HepG2 (cell line): ENCODE measurements around the gene DST. TPM values are rescaled to one million over a fixed set of nuclear protein-coding genes. Genes with fewer than 3 reads are reported as not detected.

Experiments
- CEBPB ChIP-seq: IDR thresholded peaks from 2 replicates; pipeline ENCODE4 v1.6.1; 2011; ENCODE audit warnings: low read depth, low read length, improper control_type of control experiment, borderline replicate concordance
- CREM ChIP-seq, 2 experiments: sonication (generic) in 1 of 2; formaldehyde crosslinking in 1 of 2; IDR thresholded peaks; 2 replicates each; pipeline versions ENCODE4 v1.4.0 to v1.6.1; 2016 to 2020; ENCODE audit warnings: antibody characterized with exemption in 1 of 2, mild to moderate bottlenecking in 1 of 2, missing genetic modification reagents in 1 of 2
- EHMT2 ChIP-seq: fragments of 200-600 bp; sonication (generic); IDR thresholded peaks from 2 replicates; pipeline ENCODE4 v1.7.0; 2017; ENCODE audit warnings: antibody characterized with exemption, low read depth, low read length, borderline replicate concordance
- EP300 ChIP-seq, 3 experiments: sonication (generic) in 1 of 3; formaldehyde crosslinking in 1 of 3; IDR thresholded peaks; 2 replicates each; pipeline versions ENCODE4 v1.5.1 to v1.6.1; 2011 to 2020; ENCODE audit warnings: low read depth in 2 of 3, low read length in 2 of 3, borderline replicate concordance in 1 of 3, improper control_type of control experiment in 1 of 3, mild to moderate bottlenecking in 1 of 3, missing genetic modification reagents in 1 of 3, moderate library complexity in 1 of 3
- FOXA3 ChIP-seq: IDR thresholded peaks from 2 replicates; pipeline ENCODE4 v1.6.1; 2016; ENCODE audit warnings: missing genetic modification reagents, missing compliant biosample characterization
- HMG20A ChIP-seq: IDR thresholded peaks from 2 replicates; pipeline ENCODE4 v1.6.1; 2016; ENCODE audit warnings: borderline replicate concordance
- HNRNPUL1 ChIP-seq: fragments of 200-400 bp; formaldehyde crosslinking; IDR thresholded peaks from 2 replicates; pipeline ENCODE4 v1.6.1; 2017; ENCODE audit warnings: low read depth, mild to moderate bottlenecking, low read length, moderate library complexity
- MXI1 ChIP-seq: IDR thresholded peaks from 3 replicates; pipeline ENCODE4 v1.6.1; 2012; ENCODE audit warnings: low read depth, low read length, inconsistent platforms, borderline replicate concordance
- NBN ChIP-seq: fragments of 450-650 bp; conservative IDR thresholded peaks from 2 replicates; pipeline ENCODE4 v1.6.1; 2017
- NCOA2 ChIP-seq: sonication (generic); formaldehyde crosslinking; IDR thresholded peaks from 2 replicates; pipeline ENCODE4 v1.8.0; 2022; ENCODE audit warnings: inconsistent platforms
- NCOR1 ChIP-seq: fragments of 200-600 bp; sonication (generic); IDR thresholded peaks from 2 replicates; pipeline ENCODE4 v1.7.0; 2017; ENCODE audit warnings: antibody characterized with exemption, low read length, borderline replicate concordance
- RBFOX2 ChIP-seq: fragments of 200-400 bp; formaldehyde crosslinking; IDR thresholded peaks from 2 replicates; pipeline ENCODE4 v1.6.1; 2017; ENCODE audit warnings: low read depth, mild to moderate bottlenecking, low read length
- SIX4 ChIP-seq: sonication (generic); formaldehyde crosslinking; IDR thresholded peaks from 2 replicates; pipeline ENCODE4 v1.4.0; 2020; ENCODE audit warnings: missing genetic modification reagents
- TBX3 ChIP-seq: fragments of 450-650 bp; IDR thresholded peaks from 2 replicates; pipeline ENCODE4 v1.6.1; 2017; ENCODE audit warnings: antibody characterized with exemption, mild to moderate bottlenecking, inconsistent platforms, borderline replicate concordance
- ZBTB38 ChIP-seq: sonication (generic); formaldehyde crosslinking; IDR thresholded peaks from 2 replicates; pipeline ENCODE4 v1.5.1; 2020; ENCODE audit warnings: mild to moderate bottlenecking, missing genetic modification reagents
- ZNF713 ChIP-seq: sonication (generic); formaldehyde crosslinking; IDR thresholded peaks from 2 replicates; pipeline ENCODE4 v1.4.0; 2020; ENCODE audit warnings: mild to moderate bottlenecking, missing genetic modification reagents
- ZNF792 ChIP-seq: IDR thresholded peaks from 2 replicates; pipeline ENCODE4 v1.6.1; 2016
- polyA plus RNA-seq, 8 experiments: library from polyadenylated mRNA; depleted of rRNA in 3 of 8; stranded (reverse) in 7 of 8; unstranded in 1 of 8; fragments of >200 nt; fragmentation: Illumina TruSeq in 4 of 8; extraction: Trizol in 4 of 8; gene quantifications; 2 replicates each; pipeline versions ENCODE4 v1.2.1 to v1.2.3, GENCODE V29; 2011 to 2016; ENCODE audit warnings: low read depth in 4 of 8, missing spikeins in 1 of 8, mixed read lengths in 1 of 8; ENCODE audit not compliant: insufficient read depth in 1 of 8
- total RNA-seq, 5 experiments: library from RNA; depleted of rRNA; stranded (reverse); fragments of >200 nt; fragmentation: Illumina TruSeq; extraction: Trizol; gene quantifications; 2 replicates each; pipeline ENCODE4 v1.2.3, GENCODE V29; 2016; ENCODE audit warnings: low read depth in 1 of 5
- TF ChIP-seq, protein P1 (sequence below): IDR thresholded peaks from 2 replicates; pipeline ENCODE4 v1.4.0; 2020; ENCODE audit warnings: mild to moderate bottlenecking, missing genetic modification reagents
- TF ChIP-seq, protein P2 (sequence below): sonication (generic); formaldehyde crosslinking; IDR thresholded peaks from 2 replicates; pipeline ENCODE4 v1.4.0; 2020; ENCODE audit warnings: missing genetic modification reagents
- TF ChIP-seq, protein P3 (sequence below), 2 experiments: sonication (generic) in 1 of 2; formaldehyde crosslinking in 1 of 2; IDR thresholded peaks; 2 replicates each; pipeline versions ENCODE4 v1.4.0 to v1.6.1; 2016 to 2020; ENCODE audit warnings: borderline replicate concordance in 1 of 2, low read depth in 1 of 2, mild to moderate bottlenecking in 1 of 2, missing genetic modification reagents in 1 of 2

DST gene
- total and polyA plus RNA-seq, 2 of the 13 experiments (the other 11 are each of a cell fraction or from before 2014, with no cell fraction given) = 64.4 to 89.0 TPM

DNA sequence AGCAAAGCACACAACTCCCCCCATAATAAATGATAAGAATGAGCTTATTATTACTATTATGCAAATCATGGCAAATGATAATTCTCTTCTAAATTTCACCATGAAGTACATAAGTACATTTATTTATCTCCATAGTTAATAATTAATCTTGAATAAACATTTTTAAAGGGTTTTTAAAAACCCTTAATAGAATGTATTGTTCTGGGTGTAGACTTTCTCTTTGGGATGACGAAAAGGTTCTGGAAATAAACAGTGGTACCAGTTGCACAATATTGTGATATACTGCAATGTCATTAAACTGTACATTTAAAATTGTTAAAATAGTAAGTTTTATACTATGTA, 18.0 kb downstream of the DST start (continued):
- TF ChIP-seq, protein P1, sequence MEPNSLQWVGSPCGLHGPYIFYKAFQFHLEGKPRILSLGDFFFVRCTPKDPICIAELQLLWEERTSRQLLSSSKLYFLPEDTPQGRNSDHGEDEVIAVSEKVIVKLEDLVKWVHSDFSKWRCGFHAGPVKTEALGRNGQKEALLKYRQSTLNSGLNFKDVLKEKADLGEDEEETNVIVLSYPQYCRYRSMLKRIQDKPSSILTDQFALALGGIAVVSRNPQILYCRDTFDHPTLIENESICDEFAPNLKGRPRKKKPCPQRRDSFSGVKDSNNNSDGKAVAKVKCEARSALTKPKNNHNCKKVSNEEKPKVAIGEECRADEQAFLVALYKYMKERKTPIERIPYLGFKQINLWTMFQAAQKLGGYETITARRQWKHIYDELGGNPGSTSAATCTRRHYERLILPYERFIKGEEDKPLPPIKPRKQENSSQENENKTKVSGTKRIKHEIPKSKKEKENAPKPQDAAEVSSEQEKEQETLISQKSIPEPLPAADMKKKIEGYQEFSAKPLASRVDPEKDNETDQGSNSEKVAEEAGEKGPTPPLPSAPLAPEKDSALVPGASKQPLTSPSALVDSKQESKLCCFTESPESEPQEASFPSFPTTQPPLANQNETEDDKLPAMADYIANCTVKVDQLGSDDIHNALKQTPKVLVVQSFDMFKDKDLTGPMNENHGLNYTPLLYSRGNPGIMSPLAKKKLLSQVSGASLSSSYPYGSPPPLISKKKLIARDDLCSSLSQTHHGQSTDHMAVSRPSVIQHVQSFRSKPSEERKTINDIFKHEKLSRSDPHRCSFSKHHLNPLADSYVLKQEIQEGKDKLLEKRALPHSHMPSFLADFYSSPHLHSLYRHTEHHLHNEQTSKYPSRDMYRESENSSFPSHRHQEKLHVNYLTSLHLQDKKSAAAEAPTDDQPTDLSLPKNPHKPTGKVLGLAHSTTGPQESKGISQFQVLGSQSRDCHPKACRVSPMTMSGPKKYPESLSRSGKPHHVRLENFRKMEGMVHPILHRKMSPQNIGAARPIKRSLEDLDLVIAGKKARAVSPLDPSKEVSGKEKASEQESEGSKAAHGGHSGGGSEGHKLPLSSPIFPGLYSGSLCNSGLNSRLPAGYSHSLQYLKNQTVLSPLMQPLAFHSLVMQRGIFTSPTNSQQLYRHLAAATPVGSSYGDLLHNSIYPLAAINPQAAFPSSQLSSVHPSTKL (CRISPR knock-in tag) = peak; percentile 59; the same call in 1 of the 2 replicates
- TF ChIP-seq, protein P2, sequence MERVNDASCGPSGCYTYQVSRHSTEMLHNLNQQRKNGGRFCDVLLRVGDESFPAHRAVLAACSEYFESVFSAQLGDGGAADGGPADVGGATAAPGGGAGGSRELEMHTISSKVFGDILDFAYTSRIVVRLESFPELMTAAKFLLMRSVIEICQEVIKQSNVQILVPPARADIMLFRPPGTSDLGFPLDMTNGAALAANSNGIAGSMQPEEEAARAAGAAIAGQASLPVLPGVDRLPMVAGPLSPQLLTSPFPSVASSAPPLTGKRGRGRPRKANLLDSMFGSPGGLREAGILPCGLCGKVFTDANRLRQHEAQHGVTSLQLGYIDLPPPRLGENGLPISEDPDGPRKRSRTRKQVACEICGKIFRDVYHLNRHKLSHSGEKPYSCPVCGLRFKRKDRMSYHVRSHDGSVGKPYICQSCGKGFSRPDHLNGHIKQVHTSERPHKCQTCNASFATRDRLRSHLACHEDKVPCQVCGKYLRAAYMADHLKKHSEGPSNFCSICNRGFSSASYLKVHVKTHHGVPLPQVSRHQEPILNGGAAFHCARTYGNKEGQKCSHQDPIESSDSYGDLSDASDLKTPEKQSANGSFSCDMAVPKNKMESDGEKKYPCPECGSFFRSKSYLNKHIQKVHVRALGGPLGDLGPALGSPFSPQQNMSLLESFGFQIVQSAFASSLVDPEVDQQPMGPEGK (CRISPR knock-in tag) = no peak
- no peak for TF ChIP-seq NBN
- TF ChIP-seq FOXA3 (CRISPR knock-in tag) = peak; percentile 71; the same call in 1 of the 2 replicates
- peak; percentile 92 for TF ChIP-seq NCOR1
- TF ChIP-seq NCOA2 = peak; percentile 42; the same call in 1 of the 2 replicates
- peak in 1 of 2 experiments; percentile 81; a peak in 2 of 4 replicates for TF ChIP-seq EP300 (IDR thresholded peaks at IDR 0.05; ENCODE audit: low read depth in 2 of 2, low read length in 2 of 2)
- TF ChIP-seq EP300 (CRISPR knock-in tag; IDR thresholded peaks at IDR 0.05; ENCODE audit: borderline replicate concordance) = no peak
- TF ChIP-seq ZNF713 (CRISPR knock-in tag) = no peak
- peak; percentile 43; the same call in 1 of the 2 replicates for TF ChIP-seq CREM (IDR thresholded peaks at IDR 0.05)
- TF ChIP-seq CREM (CRISPR knock-in tag; IDR thresholded peaks at IDR 0.05) = no peak
- 0 out of 2 replicates have a peak, but pooled peaks have one; percentile 14 for TF ChIP-seq HMG20A (CRISPR knock-in tag)
- peak; percentile 92 for TF ChIP-seq CEBPB
- no peak for TF ChIP-seq TBX3
- TF ChIP-seq, protein P3, sequence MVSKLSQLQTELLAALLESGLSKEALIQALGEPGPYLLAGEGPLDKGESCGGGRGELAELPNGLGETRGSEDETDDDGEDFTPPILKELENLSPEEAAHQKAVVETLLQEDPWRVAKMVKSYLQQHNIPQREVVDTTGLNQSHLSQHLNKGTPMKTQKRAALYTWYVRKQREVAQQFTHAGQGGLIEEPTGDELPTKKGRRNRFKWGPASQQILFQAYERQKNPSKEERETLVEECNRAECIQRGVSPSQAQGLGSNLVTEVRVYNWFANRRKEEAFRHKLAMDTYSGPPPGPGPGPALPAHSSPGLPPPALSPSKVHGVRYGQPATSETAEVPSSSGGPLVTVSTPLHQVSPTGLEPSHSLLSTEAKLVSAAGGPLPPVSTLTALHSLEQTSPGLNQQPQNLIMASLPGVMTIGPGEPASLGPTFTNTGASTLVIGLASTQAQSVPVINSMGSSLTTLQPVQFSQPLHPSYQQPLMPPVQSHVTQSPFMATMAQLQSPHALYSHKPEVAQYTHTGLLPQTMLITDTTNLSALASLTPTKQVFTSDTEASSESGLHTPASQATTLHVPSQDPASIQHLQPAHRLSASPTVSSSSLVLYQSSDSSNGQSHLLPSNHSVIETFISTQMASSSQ (IDR thresholded peaks at IDR 0.05; ENCODE audit: low read depth) = peak; percentile 86
- TF ChIP-seq, protein P3 (CRISPR knock-in tag; IDR thresholded peaks at IDR 0.05; ENCODE audit: borderline replicate concordance) = peak; percentile 83; the same call in 1 of the 2 replicates
- TF ChIP-seq ZBTB38 (CRISPR knock-in tag) = no peak
- TF ChIP-seq EHMT2 = no peak; the same call in 1 of the 2 replicates
- 0 out of 2 replicates have a peak, but pooled peaks have one; percentile 34 for TF ChIP-seq SIX4 (CRISPR knock-in tag)
- 0 out of 3 replicates have a peak, but pooled peaks have one; percentile 7 for TF ChIP-seq MXI1
- peak; percentile 75 for TF ChIP-seq HNRNPUL1
- TF ChIP-seq ZNF792 (CRISPR knock-in tag) = no peak
- no peak for TF ChIP-seq RBFOX2
